GM13976 (cell line): ENCODE results near the gene NTN5.
"Not testable (repeated sequence)": the region's sequence is repeated elsewhere in the genome, so short reads cannot be mapped to it uniquely, and the experiment has no call there.

ENCODE experiments used
- DNase-seq: peaks from one replicate; pipeline ENCODE4 v3.0.0; 2012; ENCODE audit warnings: low spot score
- in situ Hi-C: fragments of 300-500 bp; cut with MboI; formaldehyde crosslinking; loops from one replicate; pipeline ENCODE4 v1.12.0; 2022; ENCODE audit warnings: low sequenced_read_pairs, mixed read lengths, inconsistent platforms; ENCODE audit not compliant: unreplicated experiment
- TF ChIP-seq, protein P1 (sequence below): IDR thresholded peaks from 2 replicates; pipeline ENCODE4 v1.5.1; 2012; ENCODE audit warnings: borderline replicate concordance, mild to moderate bottlenecking; ENCODE audit not compliant: insufficient read depth; ENCODE audit errors: extremely low read depth, missing control alignments, control extremely low read depth

NTN5 gene

DNA sequence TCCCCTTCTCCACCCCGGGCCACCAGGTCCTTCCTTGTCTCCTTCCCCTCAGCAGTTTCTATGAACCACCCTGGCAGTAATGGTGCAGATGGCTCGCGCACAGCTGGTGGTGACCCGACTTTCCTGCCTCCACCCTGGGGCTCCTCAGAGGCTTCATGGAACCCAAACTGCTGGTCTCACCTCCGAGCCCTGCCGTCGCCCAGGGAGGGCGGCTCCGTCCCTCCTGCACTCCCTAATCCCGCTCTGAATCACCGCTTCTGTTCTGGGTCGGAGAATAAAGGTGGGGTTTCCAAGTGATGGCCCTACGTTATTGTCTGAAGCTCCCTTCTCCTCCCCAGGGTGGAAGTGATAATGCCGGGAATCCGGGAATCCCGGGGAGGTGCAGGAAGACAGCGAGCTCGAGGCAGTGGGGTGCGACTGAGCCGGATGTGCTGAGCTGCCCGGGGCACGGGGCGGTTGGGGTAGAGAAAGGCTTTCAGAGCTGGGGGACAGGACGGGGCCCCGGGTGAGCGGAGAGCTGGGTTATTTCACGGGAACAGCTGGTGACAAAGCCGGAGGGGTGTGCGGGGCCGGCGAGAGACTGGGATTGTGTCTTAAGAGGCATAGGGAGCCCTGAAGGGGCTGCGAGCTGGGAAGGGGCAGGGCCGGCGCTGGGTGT lies 23.7 kb upstream of the NTN5 start:
- TF ChIP-seq, protein P1, sequence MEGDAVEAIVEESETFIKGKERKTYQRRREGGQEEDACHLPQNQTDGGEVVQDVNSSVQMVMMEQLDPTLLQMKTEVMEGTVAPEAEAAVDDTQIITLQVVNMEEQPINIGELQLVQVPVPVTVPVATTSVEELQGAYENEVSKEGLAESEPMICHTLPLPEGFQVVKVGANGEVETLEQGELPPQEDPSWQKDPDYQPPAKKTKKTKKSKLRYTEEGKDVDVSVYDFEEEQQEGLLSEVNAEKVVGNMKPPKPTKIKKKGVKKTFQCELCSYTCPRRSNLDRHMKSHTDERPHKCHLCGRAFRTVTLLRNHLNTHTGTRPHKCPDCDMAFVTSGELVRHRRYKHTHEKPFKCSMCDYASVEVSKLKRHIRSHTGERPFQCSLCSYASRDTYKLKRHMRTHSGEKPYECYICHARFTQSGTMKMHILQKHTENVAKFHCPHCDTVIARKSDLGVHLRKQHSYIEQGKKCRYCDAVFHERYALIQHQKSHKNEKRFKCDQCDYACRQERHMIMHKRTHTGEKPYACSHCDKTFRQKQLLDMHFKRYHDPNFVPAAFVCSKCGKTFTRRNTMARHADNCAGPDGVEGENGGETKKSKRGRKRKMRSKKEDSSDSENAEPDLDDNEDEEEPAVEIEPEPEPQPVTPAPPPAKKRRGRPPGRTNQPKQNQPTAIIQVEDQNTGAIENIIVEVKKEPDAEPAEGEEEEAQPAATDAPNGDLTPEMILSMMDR = no peak
- in situ Hi-C loops = no loop called here
- DNase-seq = no peak

DNA sequence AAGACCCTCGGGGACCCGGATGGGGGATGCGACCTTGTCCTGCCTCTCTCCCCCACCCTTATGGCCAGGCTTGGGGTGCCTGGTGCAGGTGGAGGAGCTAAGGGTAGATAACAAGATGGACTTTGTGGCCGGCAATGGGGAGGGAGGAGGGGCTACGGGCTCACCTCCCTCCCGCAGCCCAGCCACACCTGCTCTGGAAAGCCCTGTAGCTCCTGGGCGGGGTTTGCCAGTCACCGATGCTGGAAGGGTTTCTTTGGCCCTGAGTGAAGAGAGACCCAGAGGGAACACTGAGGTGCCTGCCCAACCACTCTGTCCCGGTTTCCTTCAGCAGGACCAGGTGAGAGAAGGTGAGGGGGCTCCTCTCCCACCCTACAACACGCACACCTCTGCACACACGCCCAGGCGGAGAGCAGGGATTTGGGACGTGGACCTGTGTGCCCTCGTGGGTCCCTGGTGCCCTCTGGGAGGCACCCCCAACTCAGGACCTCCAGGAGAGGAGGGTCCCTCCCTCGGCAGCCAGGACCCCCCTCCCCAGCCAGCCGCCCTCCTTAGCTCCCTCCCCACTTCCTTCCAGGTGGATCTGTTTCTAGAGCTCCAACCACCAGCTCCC lies 23.0 kb upstream of the NTN5 start, which contains the start of gene FUT2:
Gene FUT2 (plus strand): TSS at position 229 of the 610 bp plus-strand sequence. CDS start 6,986 bp downstream, outside the sequence.
- no peak for DNase-seq
- in situ Hi-C loops = no loop called here
- TF ChIP-seq, protein P1 = no peak

DNA sequence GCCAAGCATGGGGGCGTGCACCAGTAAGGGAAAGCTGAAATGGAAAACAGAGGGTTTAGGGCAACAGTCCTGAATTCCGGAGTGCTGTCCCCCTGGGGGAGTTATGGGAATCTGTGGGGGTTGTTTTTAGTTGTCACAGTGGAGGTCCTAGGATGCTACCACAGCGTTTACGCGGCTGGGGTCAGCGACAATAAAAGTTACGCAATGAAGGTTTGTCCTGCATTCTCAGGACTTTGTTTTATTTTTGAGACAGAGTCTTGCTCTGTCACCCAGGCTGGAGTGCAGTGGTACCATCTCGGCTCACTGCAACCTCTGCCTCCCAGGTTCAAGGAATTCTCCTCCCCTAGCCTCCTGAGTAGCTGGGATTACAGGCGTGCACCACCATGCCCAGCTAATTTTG lies 20.8 kb upstream of the NTN5 start:
- in situ Hi-C loops, DNase-seq: not testable (repeated sequence)

DNA sequence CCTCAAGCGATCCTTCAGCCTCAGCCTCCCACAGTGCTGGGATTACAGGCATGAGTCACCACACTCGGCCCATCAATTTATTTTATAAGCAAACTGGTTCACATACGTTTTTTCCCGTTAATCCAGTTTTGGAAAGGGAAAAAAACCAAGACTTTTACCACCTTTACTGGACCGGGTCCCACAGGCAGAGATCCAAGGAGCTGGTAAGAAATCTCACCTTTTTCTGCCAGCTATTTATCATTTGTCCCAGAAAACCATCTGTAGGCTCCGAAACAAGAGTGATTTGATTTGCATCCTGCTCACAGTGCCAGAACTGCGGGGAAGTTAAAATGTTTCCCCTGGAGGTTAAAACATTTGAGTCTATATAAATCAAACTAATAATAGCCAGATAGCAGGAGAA lies 16.6 kb upstream of the NTN5 start:
- in situ Hi-C loops = no loop called here
- TF ChIP-seq, protein P1 = no peak

DNA sequence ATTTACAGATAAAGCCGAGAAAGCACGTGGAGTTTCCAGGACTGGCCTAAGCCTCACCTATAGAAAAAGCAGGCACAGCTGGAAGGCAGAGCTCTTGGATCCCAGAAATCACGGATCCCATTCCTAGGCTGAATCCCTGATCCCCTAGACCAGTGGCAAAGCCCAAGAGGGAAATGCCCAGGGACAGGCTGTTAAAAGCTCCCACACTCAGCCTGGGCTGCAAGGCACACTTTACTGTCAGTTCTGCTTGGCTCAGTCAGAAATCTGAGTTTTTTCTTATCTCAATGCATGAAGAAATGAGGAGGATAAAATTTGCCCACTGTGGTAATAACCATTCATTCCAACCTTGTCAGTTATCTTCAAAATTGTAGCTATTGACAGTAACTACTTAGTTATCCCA lies 15.0 kb upstream of the NTN5 start:
- TF ChIP-seq, protein P1 = no peak
- in situ Hi-C loops = no loop called here
- DNase-seq = no peak

More for the DNA sequence above, 16.6 kb upstream of the NTN5 start:
- no peak for DNase-seq

DNA sequence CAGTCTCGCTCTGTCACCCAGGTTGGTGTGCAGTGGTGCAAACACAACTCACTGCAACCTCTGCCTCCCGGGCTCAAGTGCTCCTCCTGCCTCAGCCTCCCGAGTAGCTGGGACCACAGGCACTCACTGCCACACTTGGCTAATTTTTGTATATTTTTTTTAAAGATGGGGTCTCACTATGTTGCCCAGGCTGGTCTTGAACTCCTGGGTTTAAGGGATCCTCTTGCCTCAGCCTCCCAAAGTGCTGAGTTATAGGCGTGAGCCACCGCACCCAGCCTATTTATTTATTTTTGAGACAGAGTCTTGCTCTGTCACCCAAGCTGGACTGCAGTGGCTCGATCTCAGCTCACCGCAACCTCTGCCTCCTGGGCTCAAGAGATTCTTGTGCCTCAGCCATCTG lies 13.8 kb upstream of the NTN5 start:
- DNase-seq, in situ Hi-C loops: not testable (repeated sequence)

DNA sequence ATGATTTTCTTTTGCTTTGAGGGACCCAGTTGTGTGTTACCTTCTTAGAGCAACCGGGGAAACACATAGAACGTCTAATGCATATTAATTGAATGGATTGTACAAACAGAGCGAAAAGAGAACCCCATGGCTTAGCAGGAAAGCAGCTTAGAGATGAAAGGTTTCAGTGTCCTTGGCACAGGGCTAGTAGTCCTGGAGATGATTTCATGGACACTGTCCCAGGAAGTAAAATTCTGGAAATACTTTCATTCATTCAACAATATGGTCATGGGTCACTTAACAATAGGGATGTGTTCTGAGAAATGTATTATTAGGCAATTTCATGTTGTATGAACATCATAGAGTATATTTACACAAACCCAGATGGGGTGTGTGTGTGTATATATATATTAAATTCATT lies 13.3 kb upstream of the NTN5 start:
- TF ChIP-seq, protein P1 = no peak
- in situ Hi-C loops = no loop called here
- no peak for DNase-seq
